Measurements from ENCODE around the gene SIGLEC10. TPM values are rescaled to one million over a fixed set of nuclear protein-coding genes. Genes with fewer than 3 reads are reported as not detected.
A peak's percentile ranks its signal among the peaks of the same experiment; 100 is the strongest.

SIGLEC10 gene
- total RNA-seq, 1 experiment from 2014 or later: not detected

GRCh38 chr19:51394050-51394836, 23.2 kb downstream of the SIGLEC10 start (continued):
- TF ChIP-seq FOSL1 (IDR thresholded peaks at IDR 0.05; ENCODE audit: low read depth): no peak
- peak; percentile 95 for TF ChIP-seq SP1 (IDR thresholded peaks at IDR 0.05; ENCODE audit: low read depth)
- TF ChIP-seq POLR2AphosphoS5 (IDR thresholded peaks at IDR 0.05; ENCODE audit: low read depth, low read length): peak; percentile 78
- TF ChIP-seq ELF1 (IDR thresholded peaks at IDR 0.05; ENCODE audit: borderline replicate concordance, low read depth): peak; percentile 66; the same call in 1 of the 2 replicates
- TF ChIP-seq EZH2 (IDR thresholded peaks at IDR 0.05): no peak

- Histone ChIP-seq H3K79me2 (ENCODE audit: insufficient read depth, low read length) (peaks cover 4% of the 10 kb centered on the region; the same call in 1 of the 2 replicates), H3K27ac (ENCODE audit: low read depth, low read length) (no peak overlapping the region), H3K4me1 (ENCODE audit: control insufficient read depth in 1 of 2, insufficient read depth in 2 of 2, low read length in 2 of 2) (peaks cover 6 to 25% of the 10 kb centered on the region in 2 experiments; a peak in 3 of 4 replicates), H4K20me1 (ENCODE audit: insufficient read depth) (no peaks in the 10 kb centered on the region), H3K9ac (ENCODE audit: low read length) (no peak overlapping the region), H2AFZ (ENCODE audit: low read depth, low read length, poor library complexity, severe bottlenecking) (no peak overlapping the region), H3K27me3 (ENCODE audit: insufficient read depth, low read length) (no peaks in the 10 kb centered on the region), H3K4me2 (ENCODE audit: low read length) (no peak overlapping the region), H3K36me3 (ENCODE audit: control insufficient read depth in 1 of 2, insufficient read depth in 2 of 2, low read length in 2 of 2) (no peaks in the 10 kb centered on the region), H3K9me2 (ENCODE audit: insufficient read depth) (no peaks in the 10 kb centered on the region), H3K4me3 (replicated peaks in 1 of 2; ENCODE audit: low read depth in 1 of 2, low read length in 2 of 2) (no peak overlapping the region), H3K9me3 (ENCODE audit: control insufficient read depth in 1 of 2, insufficient read depth in 1 of 2, low read depth in 1 of 2, low read length in 2 of 2) (no peaks in the 10 kb centered on the region)
- ATAC-seq: no peak
- no peak for DNase-seq (ENCODE audit: low read depth, low spot score)
- RAD21 ChIA-PET (ENCODE audit: low non-redundant PET in 1 of 2, low total read pairs in 2 of 2, uncharacterized antibody in 2 of 2, unreplicated experiment in 2 of 2): no interaction called here
- CTCF ChIA-PET: no interaction called here
- no TSS peak for BruUV-seq (replicated peaks)
- TF ChIP-seq YY1 (IDR thresholded peaks at IDR 0.05; ENCODE audit: extremely low read depth, insufficient replicate concordance, low read depth, low read length) (no peak), FOSL1 (IDR thresholded peaks at IDR 0.05; ENCODE audit: low read depth) (no peak), SRF (IDR thresholded peaks at IDR 0.05; ENCODE audit: low read depth) (no peak), SIN3A (IDR thresholded peaks at IDR 0.05; ENCODE audit: low read depth) (no peak), EZH2 (IDR thresholded peaks at IDR 0.05) (no peak)
- TF ChIP-seq, protein P1, sequence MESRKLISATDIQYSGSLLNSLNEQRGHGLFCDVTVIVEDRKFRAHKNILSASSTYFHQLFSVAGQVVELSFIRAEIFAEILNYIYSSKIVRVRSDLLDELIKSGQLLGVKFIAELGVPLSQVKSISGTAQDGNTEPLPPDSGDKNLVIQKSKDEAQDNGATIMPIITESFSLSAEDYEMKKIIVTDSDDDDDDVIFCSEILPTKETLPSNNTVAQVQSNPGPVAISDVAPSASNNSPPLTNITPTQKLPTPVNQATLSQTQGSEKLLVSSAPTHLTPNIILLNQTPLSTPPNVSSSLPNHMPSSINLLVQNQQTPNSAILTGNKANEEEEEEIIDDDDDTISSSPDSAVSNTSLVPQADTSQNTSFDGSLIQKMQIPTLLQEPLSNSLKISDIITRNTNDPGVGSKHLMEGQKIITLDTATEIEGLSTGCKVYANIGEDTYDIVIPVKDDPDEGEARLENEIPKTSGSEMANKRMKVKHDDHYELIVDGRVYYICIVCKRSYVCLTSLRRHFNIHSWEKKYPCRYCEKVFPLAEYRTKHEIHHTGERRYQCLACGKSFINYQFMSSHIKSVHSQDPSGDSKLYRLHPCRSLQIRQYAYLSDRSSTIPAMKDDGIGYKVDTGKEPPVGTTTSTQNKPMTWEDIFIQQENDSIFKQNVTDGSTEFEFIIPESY (IDR thresholded peaks at IDR 0.05; ENCODE audit: extremely low read depth, insufficient replicate concordance, low read length): no peak
- POLR2A ChIA-PET: no interaction called here
- intact Hi-C loops (cut with micrococcal nuclease): no loop called here
These were observed 24.7 kb downstream of the SIGLEC10 start for GRCh38 chr19:51392701-51393100.

Data from HCT116 (cell line).